Measurements from ENCODE around the gene VWA1. TPM values are rescaled to one million over a fixed set of nuclear protein-coding genes. Genes with fewer than 3 reads are reported as not detected.
"Not testable (repeated sequence)": the region's sequence is repeated elsewhere in the genome, so short reads cannot be mapped to it uniquely, and the experiment has no call there.

The VWA1 gene
- polyA plus RNA-seq, 1 donor (not counting 4 experiments of a cell fraction or from before 2014, with no cell fraction given) = 6.5 TPM

GRCh38 chr1:1451696-1452364, 16.3 kb downstream of the VWA1 start:
- Histone ChIP-seq H3K9me1 (ENCODE audit: control insufficient read depth, extremely low read depth, insufficient read depth, low read length) (no peaks in the 10 kb centered on the region), H3K4me2 (ENCODE audit: control insufficient read depth, extremely low read depth, insufficient read depth, low read depth, low read length) (no peak overlapping the region), H2AFZ (ENCODE audit: control insufficient read depth, low read length) (no peak overlapping the region), H3K36me3 (ENCODE audit: control insufficient read depth in 2 of 2, extremely low read depth in 1 of 2, insufficient read depth in 2 of 2, low read length in 2 of 2) (no peaks in the 10 kb centered on the region), H3K9me3 (ENCODE audit: control insufficient read depth, low read depth, low read length) (no peaks in the 10 kb centered on the region), H3K27me3 (ENCODE audit: control insufficient read depth, extremely low read depth, insufficient read depth, low read length) (peaks cover 7% of the 10 kb centered on the region), H4K20me1 (ENCODE audit: control insufficient read depth, extremely low read depth, insufficient read depth, low read length) (no peaks in the 10 kb centered on the region), H3K79me2 (ENCODE audit: control insufficient read depth, insufficient read depth, low read length) (no peaks in the 10 kb centered on the region), H3K4me3 (ENCODE audit: control insufficient read depth in 2 of 3, extremely low read depth in 1 of 3, insufficient read depth in 2 of 3, low read depth in 1 of 3, low read length in 3 of 3) (no peak overlapping the region), H3K9ac (ENCODE audit: control insufficient read depth, extremely low read depth, insufficient read depth, low read length) (no peak overlapping the region), H3K4me1 (ENCODE audit: control insufficient read depth, extremely low read depth, insufficient read depth, low read length) (no peaks in the 10 kb centered on the region), H3K27ac (ENCODE audit: control insufficient read depth, insufficient read depth, low read length) (no peak overlapping the region)
- no peak for TF ChIP-seq CTCF (optimal IDR thresholded peaks at IDR 0.05 in 1 of 3, IDR thresholded peaks at IDR 0.05 in 1 of 3, conservative IDR thresholded peaks at IDR 0.05 in 1 of 3; ENCODE audit: extremely low read depth in 1 of 3, insufficient read depth in 2 of 3, low read length in 3 of 3)
- TF ChIP-seq EZH2 (IDR thresholded peaks at IDR 0.05; ENCODE audit: low read length) = no peak
- DNase-seq (ENCODE audit: low read depth, low spot score) (no peak), FAIRE-seq (no peak)
- dilution Hi-C loops (cut with MboI; ENCODE audit: extremely low pct_ligation_motif_present, low sequenced_read_pairs) = no loop called here

GRCh38 chr1:1452365-1452739, 16.9 kb downstream of the VWA1 start:
- DNase-seq (ENCODE audit: low read depth, low spot score); dilution Hi-C loops (cut with MboI; ENCODE audit: extremely low pct_ligation_motif_present, low sequenced_read_pairs); H3K9ac ChIP-seq (ENCODE audit: control insufficient read depth, extremely low read depth, insufficient read depth, low read length); H3K27me3 ChIP-seq (ENCODE audit: control insufficient read depth, extremely low read depth, insufficient read depth, low read length); H3K4me3 ChIP-seq (ENCODE audit: control insufficient read depth in 2 of 3, extremely low read depth in 1 of 3, insufficient read depth in 2 of 3, low read depth in 1 of 3, low read length in 3 of 3); H3K36me3 ChIP-seq (ENCODE audit: control insufficient read depth in 2 of 2, extremely low read depth in 1 of 2, insufficient read depth in 2 of 2, low read length in 2 of 2); H3K79me2 ChIP-seq (ENCODE audit: control insufficient read depth, insufficient read depth, low read length); H4K20me1 ChIP-seq (ENCODE audit: control insufficient read depth, extremely low read depth, insufficient read depth, low read length); H3K9me3 ChIP-seq (ENCODE audit: control insufficient read depth, low read depth, low read length); H3K9me1 ChIP-seq (ENCODE audit: control insufficient read depth, extremely low read depth, insufficient read depth, low read length); H3K27ac ChIP-seq (ENCODE audit: control insufficient read depth, insufficient read depth, low read length); H2AFZ ChIP-seq (ENCODE audit: control insufficient read depth, low read length); H3K4me2 ChIP-seq (ENCODE audit: control insufficient read depth, extremely low read depth, insufficient read depth, low read depth, low read length); FAIRE-seq; H3K4me1 ChIP-seq (ENCODE audit: control insufficient read depth, extremely low read depth, insufficient read depth, low read length): not testable (repeated sequence)

GRCh38 chr1:1452882-1453281, 17.4 kb downstream of the VWA1 start:
- DNase-seq (ENCODE audit: low read depth, low spot score) (no peak), FAIRE-seq (no peak)
- Histone ChIP-seq H3K79me2 (ENCODE audit: control insufficient read depth, insufficient read depth, low read length) (no peaks in the 10 kb centered on the region), H3K27me3 (ENCODE audit: control insufficient read depth, extremely low read depth, insufficient read depth, low read length) (peaks cover 7% of the 10 kb centered on the region), H3K27ac (ENCODE audit: control insufficient read depth, insufficient read depth, low read length) (no peak overlapping the region), H3K36me3 (ENCODE audit: control insufficient read depth in 2 of 2, extremely low read depth in 1 of 2, insufficient read depth in 2 of 2, low read length in 2 of 2) (no peaks in the 10 kb centered on the region), H3K9me3 (ENCODE audit: control insufficient read depth, low read depth, low read length) (no peaks in the 10 kb centered on the region), H3K4me1 (ENCODE audit: control insufficient read depth, extremely low read depth, insufficient read depth, low read length) (no peaks in the 10 kb centered on the region), H3K9ac (ENCODE audit: control insufficient read depth, extremely low read depth, insufficient read depth, low read length) (no peak overlapping the region), H3K9me1 (ENCODE audit: control insufficient read depth, extremely low read depth, insufficient read depth, low read length) (no peaks in the 10 kb centered on the region), H2AFZ (ENCODE audit: control insufficient read depth, low read length) (no peak overlapping the region), H3K4me3 (ENCODE audit: control insufficient read depth in 2 of 3, extremely low read depth in 1 of 3, insufficient read depth in 2 of 3, low read depth in 1 of 3, low read length in 3 of 3) (no peak overlapping the region), H4K20me1 (ENCODE audit: control insufficient read depth, extremely low read depth, insufficient read depth, low read length) (no peaks in the 10 kb centered on the region), H3K4me2 (ENCODE audit: control insufficient read depth, extremely low read depth, insufficient read depth, low read depth, low read length) (no peak overlapping the region)
- dilution Hi-C loops (cut with MboI; ENCODE audit: extremely low pct_ligation_motif_present, low sequenced_read_pairs) = no loop called here
- no peak for TF ChIP-seq CTCF (optimal IDR thresholded peaks at IDR 0.05 in 1 of 3, IDR thresholded peaks at IDR 0.05 in 1 of 3, conservative IDR thresholded peaks at IDR 0.05 in 1 of 3; ENCODE audit: extremely low read depth in 1 of 3, insufficient read depth in 2 of 3, low read length in 3 of 3)
- TF ChIP-seq EZH2 (IDR thresholded peaks at IDR 0.05; ENCODE audit: low read length) = no peak
